HG03196 (cell line): Measurements from ENCODE around the gene MANEA.
"Not testable (repeated sequence)": the region's sequence is repeated elsewhere in the genome, so short reads cannot be mapped to it uniquely, and the experiment has no call there.

Source experiments
- ATAC-seq: cut with Tn5 transposase; IDR thresholded peaks from one replicate; pipeline ENCODE4 v1.9.1; 2021; ENCODE audit not compliant: unreplicated experiment

Gene MANEA, protein sequence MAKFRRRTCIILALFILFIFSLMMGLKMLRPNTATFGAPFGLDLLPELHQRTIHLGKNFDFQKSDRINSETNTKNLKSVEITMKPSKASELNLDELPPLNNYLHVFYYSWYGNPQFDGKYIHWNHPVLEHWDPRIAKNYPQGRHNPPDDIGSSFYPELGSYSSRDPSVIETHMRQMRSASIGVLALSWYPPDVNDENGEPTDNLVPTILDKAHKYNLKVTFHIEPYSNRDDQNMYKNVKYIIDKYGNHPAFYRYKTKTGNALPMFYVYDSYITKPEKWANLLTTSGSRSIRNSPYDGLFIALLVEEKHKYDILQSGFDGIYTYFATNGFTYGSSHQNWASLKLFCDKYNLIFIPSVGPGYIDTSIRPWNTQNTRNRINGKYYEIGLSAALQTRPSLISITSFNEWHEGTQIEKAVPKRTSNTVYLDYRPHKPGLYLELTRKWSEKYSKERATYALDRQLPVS

GRCh38 chr6:95577304-95578105 lies at the start of gene MANEA:
MANEA (plus strand) TSS chr6:95577535; CDS start chr6:95586440, 8,905 bp downstream.
- peak; percentile 78 for ATAC-seq

DNA sequence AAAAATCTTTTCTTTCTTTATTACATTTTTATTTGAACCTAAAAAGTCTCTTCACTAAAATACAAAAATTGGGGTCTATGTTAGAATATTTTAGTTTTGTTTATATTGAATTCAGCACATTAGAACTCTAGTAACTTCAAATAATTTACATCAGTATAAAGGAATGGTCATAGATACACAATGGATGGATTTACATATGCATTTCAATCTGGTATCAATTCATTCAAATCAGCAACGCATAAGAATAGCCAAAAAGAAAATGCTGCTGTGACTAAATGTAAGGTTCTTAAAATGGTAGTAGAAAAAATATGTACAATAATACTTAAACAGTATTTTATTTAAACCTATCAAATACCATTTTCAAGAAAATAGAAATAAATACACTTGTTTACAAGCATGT lies 47.6 kb upstream of the MANEA start:
- ATAC-seq, result no peak

- no peak for ATAC-seq
Measured at GRCh38 chr6:95530176-95530819, 47.0 kb upstream of the MANEA start.

- ATAC-seq, result no peak
Measured at GRCh38 chr6:95543798-95544197, 33.5 kb upstream of the MANEA start.

GRCh38 chr6:95544517-95545225 lies 32.7 kb upstream of the MANEA start:
- no peak for ATAC-seq

DNA sequence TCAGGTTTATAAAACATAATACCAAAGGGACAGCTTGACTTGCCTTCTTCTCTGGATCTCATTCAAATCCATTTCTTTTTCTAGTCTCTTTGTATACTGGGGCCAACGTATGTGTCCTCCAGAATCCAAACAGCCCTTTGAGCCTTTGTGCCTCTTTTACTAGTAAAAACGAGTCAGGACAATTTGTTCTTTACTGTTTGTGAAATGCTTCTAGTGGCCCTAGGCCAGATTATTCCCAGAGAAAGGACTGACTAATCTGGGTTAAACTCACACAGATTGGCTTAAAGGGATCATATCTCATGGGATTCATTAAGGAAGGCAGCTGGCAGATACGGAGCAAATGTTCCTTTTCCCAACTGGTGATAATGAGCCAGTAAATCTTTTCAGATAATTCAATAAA lies 32.1 kb upstream of the MANEA start:
- no peak for ATAC-seq

GRCh38 chr6:95545686-95546085 lies 31.6 kb upstream of the MANEA start:
- ATAC-seq, result no peak

GRCh38 chr6:95546148-95546547 lies 31.2 kb upstream of the MANEA start:
- no peak for ATAC-seq

GRCh38 chr6:95547043-95547442 lies 30.3 kb upstream of the MANEA start:
- no peak for ATAC-seq

- no peak for ATAC-seq
Measured at GRCh38 chr6:95548188-95548786, 29.0 kb upstream of the MANEA start.

DNA sequence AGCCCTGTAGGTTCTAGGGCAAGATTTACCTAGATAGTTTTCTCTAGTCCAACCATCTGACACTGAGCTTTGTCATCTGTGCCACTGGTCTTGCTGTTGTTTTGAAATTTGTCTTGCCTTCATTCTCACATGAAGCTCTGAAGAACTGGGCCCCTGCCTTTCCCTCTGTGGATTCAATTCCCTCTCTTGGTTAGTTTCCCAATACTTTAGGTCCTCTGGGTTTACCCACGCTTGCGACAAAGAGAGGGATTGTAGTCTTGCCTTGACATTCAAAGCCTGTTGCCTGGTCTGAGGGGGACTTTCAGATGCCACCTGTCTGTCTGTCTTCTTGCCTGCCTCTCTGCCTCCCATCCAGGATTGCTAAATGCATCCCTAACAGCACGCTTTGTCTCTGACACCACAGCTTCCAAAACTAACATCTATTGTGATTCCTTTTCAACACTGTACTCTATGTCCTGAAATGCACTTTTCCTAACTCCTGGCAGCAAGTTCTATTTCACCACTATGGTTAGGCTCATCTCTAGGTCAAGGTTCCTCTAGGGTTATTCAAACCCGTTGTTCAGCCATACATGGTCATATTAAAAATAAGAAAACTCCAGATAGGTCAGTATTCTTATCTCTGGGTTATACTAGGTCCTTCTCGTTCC lies 25.5 kb upstream of the MANEA start:
- no peak for ATAC-seq

DNA sequence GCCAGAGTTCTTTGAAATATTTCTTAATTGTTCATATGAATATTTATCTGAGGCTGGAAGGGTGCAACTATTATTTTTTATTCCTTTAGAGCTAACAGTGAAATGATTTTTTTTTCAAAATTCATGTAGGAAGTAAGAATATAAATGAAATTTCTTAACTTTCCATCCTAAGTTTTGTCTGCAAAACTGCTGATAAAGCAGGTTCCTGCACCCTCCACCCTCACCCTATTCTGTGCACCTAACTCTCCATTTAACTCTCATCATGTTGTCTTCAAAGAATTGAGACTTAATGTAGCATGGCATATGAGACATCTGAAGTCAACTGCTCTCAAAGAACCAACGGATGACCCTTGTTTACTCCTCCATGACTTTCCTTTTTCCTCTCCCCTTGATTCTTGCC lies 23.5 kb upstream of the MANEA start:
- no peak for ATAC-seq

DNA sequence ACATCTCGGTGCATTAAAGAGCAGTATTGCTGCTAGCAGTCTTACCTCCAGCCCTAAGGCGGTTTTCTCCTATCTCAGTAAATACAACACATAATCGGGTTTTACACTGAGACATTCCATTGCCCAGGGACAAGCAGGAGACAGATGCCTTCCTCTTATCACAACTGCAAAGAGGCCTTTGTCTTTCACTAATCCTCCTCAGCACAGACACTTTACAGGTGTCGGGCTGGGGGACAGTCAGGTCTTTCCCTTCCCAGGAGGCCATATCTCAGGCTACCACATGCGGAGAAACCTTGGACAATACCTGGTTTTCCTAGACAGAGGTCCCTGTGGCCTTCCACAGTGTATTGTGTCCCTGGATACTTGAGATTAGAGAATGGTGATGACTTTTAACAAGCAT lies 16.4 kb upstream of the MANEA start:
- not testable (repeated sequence) for ATAC-seq

DNA sequence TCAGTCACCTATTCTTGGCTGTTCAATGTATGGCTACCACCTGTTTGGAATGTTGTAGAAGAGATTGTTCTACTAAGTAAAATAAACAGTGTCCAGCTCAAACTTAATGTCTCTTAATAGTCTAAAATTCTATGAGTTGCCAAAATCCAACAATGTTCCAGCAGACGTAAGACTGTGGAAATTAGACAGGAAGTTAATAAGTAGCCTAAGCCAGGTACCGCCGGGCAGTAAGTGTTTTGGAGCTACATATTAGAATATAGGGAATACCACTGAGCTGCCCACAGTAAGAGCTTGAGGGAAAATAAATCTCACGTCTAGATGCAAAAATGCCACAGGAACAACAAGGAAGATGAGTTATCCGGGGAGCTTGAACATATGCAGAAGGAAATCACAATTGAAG lies 7.8 kb upstream of the MANEA start:
- no peak for ATAC-seq

DNA sequence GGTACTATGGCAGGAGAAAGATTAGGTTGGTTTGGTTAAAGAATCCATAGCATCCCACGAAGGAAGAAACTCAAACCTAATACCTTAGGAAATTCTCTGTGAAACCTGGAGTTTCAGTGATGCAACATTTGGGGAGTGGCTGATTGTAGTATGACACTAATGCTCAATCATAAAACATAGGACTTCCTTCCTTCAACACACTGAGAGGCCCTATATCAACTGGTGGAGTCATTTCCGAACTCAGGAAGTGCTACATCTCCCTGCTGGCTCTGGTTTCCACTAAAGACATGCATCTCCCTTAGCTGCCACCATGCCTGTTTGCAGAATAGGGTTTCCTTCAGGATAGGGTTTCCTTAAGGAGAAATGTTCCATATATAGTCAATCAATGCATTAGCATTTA lies 5.2 kb upstream of the MANEA start:
- no peak for ATAC-seq

DNA sequence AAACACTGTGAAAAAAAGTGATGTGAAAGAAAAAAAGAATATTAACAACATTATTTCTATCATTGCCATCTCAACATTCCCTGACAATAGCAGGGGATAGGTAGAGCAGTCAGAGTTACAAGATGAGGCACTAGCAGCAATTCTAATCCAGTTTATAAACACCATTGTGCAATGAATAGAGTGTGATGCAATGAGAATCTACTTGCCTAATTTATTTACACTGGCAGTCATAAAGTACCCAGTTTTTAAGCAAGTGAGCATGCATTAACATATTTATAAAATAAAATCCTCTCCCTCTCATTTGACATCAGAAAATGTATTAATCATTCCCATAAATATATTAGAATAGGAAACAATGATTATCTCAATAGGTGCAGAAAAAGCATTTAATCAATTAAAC lies 2.5 kb upstream of the MANEA start:
- ATAC-seq, result no peak

DNA sequence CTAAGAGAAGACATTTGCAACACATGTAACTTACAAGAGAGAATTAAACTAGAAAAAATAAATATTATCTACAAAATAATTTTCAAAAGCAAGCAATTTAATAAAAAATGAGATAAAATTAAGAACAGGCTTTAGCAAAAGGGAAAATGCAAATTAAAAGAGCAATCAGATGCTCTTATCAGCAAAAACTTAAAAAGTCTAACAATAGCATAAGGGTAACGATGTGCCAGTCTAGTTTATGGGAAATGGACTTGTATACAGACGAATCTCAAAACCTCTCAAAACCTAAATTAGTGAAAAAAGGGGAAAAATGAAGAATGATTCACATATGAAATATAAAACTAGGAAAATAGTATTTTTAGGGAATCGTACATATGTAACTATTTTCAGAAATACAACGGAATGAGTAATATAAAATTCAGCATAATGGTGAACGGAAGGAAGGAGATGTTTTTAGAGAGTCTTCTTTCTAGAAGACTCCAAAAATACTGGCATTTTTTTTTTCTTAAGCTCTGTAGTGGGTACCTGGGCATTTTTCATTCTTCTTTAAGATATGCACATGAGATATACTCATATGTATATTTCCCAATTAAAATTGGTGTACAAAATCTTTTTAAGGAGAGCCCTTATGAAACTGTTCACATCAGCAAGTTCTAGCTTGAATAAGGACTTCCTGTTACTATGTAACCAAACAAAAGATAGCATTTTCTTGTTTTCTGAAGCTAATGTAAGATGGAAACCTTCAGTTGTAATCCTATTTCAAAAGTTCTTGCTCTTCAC lies 927 bp upstream of the MANEA start:
- peak; percentile 27 for ATAC-seq

DNA sequence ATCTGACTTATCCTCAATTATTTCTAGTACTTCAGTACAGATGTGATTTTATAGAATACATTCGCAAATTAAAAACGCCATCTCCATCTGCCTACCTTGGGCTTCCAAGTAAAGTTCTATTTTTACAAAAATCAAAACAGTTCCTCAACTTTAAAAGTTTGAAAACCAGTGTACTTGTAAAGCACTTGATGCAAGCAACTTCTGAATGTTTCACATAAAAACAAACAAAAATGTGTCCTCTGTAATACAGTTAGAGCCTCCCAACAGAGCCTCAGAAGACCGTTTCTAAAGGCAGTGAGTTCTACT lies 384 bp upstream of the MANEA start:
- no peak for ATAC-seq

DNA sequence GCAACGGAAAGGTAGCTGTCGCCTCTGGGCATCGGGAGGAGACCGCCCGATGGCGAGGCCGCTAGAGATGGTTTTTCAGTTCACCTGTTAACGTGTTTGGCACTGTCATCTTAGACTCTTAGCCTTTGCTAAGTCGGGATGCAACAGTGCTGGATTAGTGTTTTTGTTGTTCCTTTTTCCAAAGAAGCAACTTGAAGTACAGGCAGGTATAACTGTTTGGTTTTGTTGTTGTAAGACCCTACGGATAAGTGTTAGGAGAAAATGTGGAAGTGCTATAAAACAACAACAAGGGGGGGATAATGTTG lies 723 bp downstream of the MANEA start:
- peak; percentile 23 for ATAC-seq

DNA sequence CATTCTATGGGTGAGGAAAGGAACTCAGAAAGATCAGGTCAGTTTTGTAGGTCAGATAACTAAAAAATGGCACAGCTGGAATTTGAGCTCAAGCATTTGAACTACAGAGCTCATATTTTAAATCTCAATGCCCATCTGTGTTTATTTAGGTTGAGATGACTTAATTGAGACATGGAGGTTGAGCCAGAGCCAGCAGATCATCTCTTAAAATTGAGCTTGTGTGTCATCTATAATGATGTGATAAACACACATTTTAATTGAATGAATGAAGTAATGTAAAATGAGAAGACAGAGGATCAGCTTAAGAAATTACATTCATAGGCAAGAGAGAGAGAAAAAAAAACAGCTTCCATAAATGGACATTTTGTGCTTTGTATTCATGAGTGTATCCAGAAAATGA lies 3.7 kb downstream of the MANEA start:
- ATAC-seq, result no peak
